GM12878 (cell line): ENCODE data around the gene ATP6AP2. TPM values are rescaled to one million over a fixed set of nuclear protein-coding genes. Genes with fewer than 3 reads are reported as not detected.
A peak's percentile ranks its signal among the peaks of the same experiment; 100 is the strongest.

Experiments used
- ASH2L ChIP-seq: fragments of 300-600, 200-600 bp; sonication (generic); IDR thresholded peaks from 2 replicates; pipeline ENCODE4 v1.6.1; 2017; ENCODE audit warnings: low read depth, mild to moderate bottlenecking, borderline replicate concordance
- ATF2 ChIP-seq: IDR thresholded peaks from 2 replicates; pipeline ENCODE4 v1.6.1; 2012; ENCODE audit warnings: low read length, inconsistent platforms
- CHD2 ChIP-seq: IDR thresholded peaks from 2 replicates; pipeline ENCODE4 v1.6.1; 2011; ENCODE audit warnings: low read depth, low read length, improper control_type of control experiment, borderline replicate concordance
- CREB1 ChIP-seq: IDR thresholded peaks from 2 replicates; pipeline ENCODE4 v1.6.1; 2012; ENCODE audit warnings: low read depth, mild to moderate bottlenecking, inconsistent platforms
- FOS ChIP-seq: IDR thresholded peaks from 3 replicates; pipeline ENCODE4 v1.6.1; 2011; ENCODE audit warnings: borderline replicate concordance; ENCODE audit not compliant: insufficient read length; ENCODE audit errors: extremely low read depth
- FOXK2 ChIP-seq: fragments of 450-650 bp; IDR thresholded peaks from 2 replicates; pipeline ENCODE4 v1.6.1; 2017; ENCODE audit warnings: mild to moderate bottlenecking, moderate library complexity
- GABPA ChIP-seq: IDR thresholded peaks from 2 replicates; pipeline ENCODE4 v1.6.1; 2014; ENCODE audit warnings: antibody characterized with exemption, low read depth, mild to moderate bottlenecking, inconsistent platforms
- GATAD2B ChIP-seq: fragments of 450-650 bp; conservative IDR thresholded peaks from 2 replicates; pipeline ENCODE4 v1.6.1; 2017; ENCODE audit warnings: low read depth, mild to moderate bottlenecking, moderate library complexity
- HDGF ChIP-seq: fragments of 450-650 bp; IDR thresholded peaks from 2 replicates; pipeline ENCODE4 v1.6.1; 2016; ENCODE audit warnings: antibody characterized with exemption
- IKZF1 ChIP-seq: fragments of 450-650 bp; conservative IDR thresholded peaks from 2 replicates; pipeline ENCODE4 v1.6.1; 2017; ENCODE audit warnings: antibody characterized with exemption, mild to moderate bottlenecking
- MEF2A ChIP-seq: IDR thresholded peaks from 2 replicates; pipeline ENCODE4 v1.6.1; 2011; ENCODE audit warnings: low read depth, mild to moderate bottlenecking, low read length, moderate library complexity; ENCODE audit not compliant: insufficient read depth
- PBX3 ChIP-seq: IDR thresholded peaks from 2 replicates; pipeline ENCODE4 v1.6.1; 2011; ENCODE audit warnings: mild to moderate bottlenecking, low read depth, low read length, moderate library complexity; ENCODE audit not compliant: insufficient replicate concordance
- POLR2A ChIP-seq: IDR thresholded peaks from 2 replicates; pipeline ENCODE4 v1.6.1; 2011; ENCODE audit warnings: low read depth, mild to moderate bottlenecking, low read length
- POLR2AphosphoS2 ChIP-seq: IDR thresholded peaks from 2 replicates; pipeline ENCODE4 v1.6.1; 2011; ENCODE audit warnings: low read depth, mild to moderate bottlenecking, low read length, improper control_type of control experiment, moderate library complexity
- POU2F2 ChIP-seq: IDR thresholded peaks from 3 replicates; pipeline ENCODE4 v1.6.1; 2011; ENCODE audit warnings: low read depth, mild to moderate bottlenecking, low read length, borderline replicate concordance
- PRDM15 ChIP-seq: fragments of 450-650 bp; formaldehyde crosslinking; IDR thresholded peaks from 2 replicates; pipeline ENCODE4 v1.4.0; 2020; ENCODE audit warnings: mild to moderate bottlenecking, moderate library complexity
- TAF1 ChIP-seq: IDR thresholded peaks from 2 replicates; pipeline ENCODE4 v1.6.1; 2011; ENCODE audit warnings: mild to moderate bottlenecking, low read depth, low read length, borderline replicate concordance
- TCF12 ChIP-seq: IDR thresholded peaks from 2 replicates; pipeline ENCODE4 v1.6.1; 2011; ENCODE audit warnings: low read depth, mild to moderate bottlenecking, low read length
- TCF7 ChIP-seq: IDR thresholded peaks from 2 replicates; pipeline ENCODE4 v1.6.1; 2014; ENCODE audit warnings: antibody characterized with exemption, borderline replicate concordance
- ZSCAN29 ChIP-seq: fragments of 450-650 bp; IDR thresholded peaks from 2 replicates; pipeline ENCODE4 v1.6.1; 2017; ENCODE audit warnings: mild to moderate bottlenecking, moderate library complexity
- polyA plus RNA-seq, 11 experiments: library from polyadenylated mRNA; depleted of rRNA in 4 of 11; unstranded in 6 of 11; stranded (reverse) in 5 of 11; fragments of >200 nt; fragmentation: Nextera tagmentation in 4 of 11; fragmentation: Illumina TruSeq in 1 of 11; extraction: Ambion mirVana in 4 of 11; extraction: Trizol in 1 of 11; gene quantifications; 1 replicate in 1 of 11; 2 replicates in 10 of 11; pipeline versions ENCODE4 v1.2.1 to v1.2.3, GENCODE V29; 2011 to 2016; ENCODE audit warnings: inconsistent platforms in 2 of 11, missing spikeins in 2 of 11, low read depth in 1 of 11
- total RNA-seq, 4 experiments: library from RNA; depleted of rRNA in 3 of 4; stranded (reverse); fragments of >200 nt in 3 of 4; fragmentation: Illumina TruSeq in 1 of 4; extraction: Trizol in 1 of 4; gene quantifications; 2 replicates each; pipeline versions ENCODE4 v1.2.1 to v1.2.3, GENCODE V29; 2013 to 2021
- TF ChIP-seq, protein P1 (sequence below): fragments of 450-650 bp; IDR thresholded peaks from 2 replicates; pipeline ENCODE4 v1.6.1; 2014; ENCODE audit warnings: mild to moderate bottlenecking

The ATP6AP2 gene
- total and polyA plus RNA-seq, 10 of the 15 experiments (the other 5 are each of a cell fraction or from before 2014, with no cell fraction given): 36.3 to 141 (median 56.0) TPM

GRCh38 chrX:40580537-40581335 lies at the start of gene ATP6AP2 (continued):
- TF ChIP-seq ZSCAN29 (no peak), TCF12 (0 out of 2 replicates have a peak, but pooled peaks have one; percentile 16), TAF1 (no peak; the same call in 1 of the 2 replicates), ATF2 (no peak), GABPA (peak; percentile 81), IKZF1 (0 out of 2 replicates have a peak, but pooled peaks have one; percentile 28), ASH2L (no peak), GATAD2B (no peak), POLR2AphosphoS2 (peak; percentile 45; the same call in 1 of the 2 replicates), CREB1 (peak; percentile 93), CHD2 (peak; percentile 49; the same call in 1 of the 2 replicates), MEF2A (no peak), PRDM15 (CRISPR knock-in tag) (no peak), TCF7 (no peak), FOXK2 (no peak), POU2F2 (0 out of 3 replicates have a peak, but pooled peaks have one; percentile 16), POLR2A (peak; percentile 96), HDGF (0 out of 2 replicates have a peak, but pooled peaks have one; percentile 20), PBX3 (peak; percentile 92), FOS (peak; percentile 34)
- TF ChIP-seq, protein P1, sequence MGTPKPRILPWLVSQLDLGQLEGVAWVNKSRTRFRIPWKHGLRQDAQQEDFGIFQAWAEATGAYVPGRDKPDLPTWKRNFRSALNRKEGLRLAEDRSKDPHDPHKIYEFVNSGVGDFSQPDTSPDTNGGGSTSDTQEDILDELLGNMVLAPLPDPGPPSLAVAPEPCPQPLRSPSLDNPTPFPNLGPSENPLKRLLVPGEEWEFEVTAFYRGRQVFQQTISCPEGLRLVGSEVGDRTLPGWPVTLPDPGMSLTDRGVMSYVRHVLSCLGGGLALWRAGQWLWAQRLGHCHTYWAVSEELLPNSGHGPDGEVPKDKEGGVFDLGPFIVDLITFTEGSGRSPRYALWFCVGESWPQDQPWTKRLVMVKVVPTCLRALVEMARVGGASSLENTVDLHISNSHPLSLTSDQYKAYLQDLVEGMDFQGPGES: peak; percentile 73; the same call in 1 of the 2 replicates
